HEK293T (cell line): ENCODE measurements around the gene ZBTB20.

Experiments
- CTCF ChIA-PET: fragments of 350-600 bp; formaldehyde crosslinking; extraction: SDS; loops from one replicate; lab custom pipeline; 2021; ENCODE audit warnings: antibody characterized with exemption, inconsistent platforms; lab: Yijun Ruan, JAX
- POLR2A ChIA-PET: fragments of 350-600 bp; formaldehyde crosslinking; extraction: SDS; loops from one replicate; lab custom pipeline; 2020; ENCODE audit warnings: antibody characterized with exemption, inconsistent platforms; lab: Yijun Ruan, JAX
- DNase-seq: peaks from one replicate; pipeline ENCODE4 v3.0.0; 2012; ENCODE audit warnings: mixed read lengths; ENCODE audit errors: extremely low spot score
- ARNT ChIP-seq: fragments of 450-650 bp; IDR thresholded peaks from 2 replicates; pipeline ENCODE4 v1.6.1; 2017; ENCODE audit warnings: mild to moderate bottlenecking
- BHLHE40 ChIP-seq: fragments of 450-650 bp; IDR thresholded peaks from 2 replicates; pipeline ENCODE4 v1.6.1; 2016; ENCODE audit warnings: mild to moderate bottlenecking, moderate library complexity, borderline replicate concordance
- CTBP1 ChIP-seq: fragments of 450-650 bp; IDR thresholded peaks from 2 replicates; pipeline ENCODE4 v1.6.1; 2016; ENCODE audit warnings: borderline replicate concordance
- ELF4 ChIP-seq: fragments of 450-650 bp; IDR thresholded peaks from 2 replicates; pipeline ENCODE4 v1.6.1; 2017; ENCODE audit warnings: antibody characterized with exemption
- FOXA1 ChIP-seq: fragments of 450-650 bp; IDR thresholded peaks from 2 replicates; pipeline ENCODE4 v1.6.1; 2016; ENCODE audit warnings: mild to moderate bottlenecking
- FOXK2 ChIP-seq: fragments of 450-650 bp; IDR thresholded peaks from 2 replicates; pipeline ENCODE4 v1.6.1; 2016; ENCODE audit warnings: mild to moderate bottlenecking
- FOXM1 ChIP-seq: fragments of 450-650 bp; IDR thresholded peaks from 2 replicates; pipeline ENCODE4 v1.6.1; 2017; ENCODE audit warnings: mild to moderate bottlenecking, borderline replicate concordance
- HDGF ChIP-seq: fragments of 450-650 bp; IDR thresholded peaks from 2 replicates; pipeline ENCODE4 v1.6.1; 2017; ENCODE audit warnings: antibody characterized with exemption, borderline replicate concordance
- L3MBTL2 ChIP-seq: fragments of 450-650 bp; conservative IDR thresholded peaks from 2 replicates; pipeline ENCODE4 v1.6.1; 2016; ENCODE audit warnings: mild to moderate bottlenecking
- LEF1 ChIP-seq: fragments of 450-650 bp; IDR thresholded peaks from 2 replicates; pipeline ENCODE4 v1.6.1; 2017; ENCODE audit warnings: mild to moderate bottlenecking, borderline replicate concordance
- NFRKB ChIP-seq: fragments of 450-650 bp; IDR thresholded peaks from 2 replicates; pipeline ENCODE4 v1.6.1; 2016; ENCODE audit warnings: mild to moderate bottlenecking, moderate library complexity
- PKNOX1 ChIP-seq: fragments of 450-650 bp; IDR thresholded peaks from 2 replicates; pipeline ENCODE4 v1.6.1; 2016
- SP1 ChIP-seq: fragments of 450-650 bp; IDR thresholded peaks from 2 replicates; pipeline ENCODE4 v1.6.1; 2017
- SUZ12 ChIP-seq: fragments of 450-650 bp; IDR thresholded peaks from 2 replicates; pipeline ENCODE4 v1.6.1; 2016; ENCODE audit warnings: mild to moderate bottlenecking
- TARDBP ChIP-seq: fragments of 450-650 bp; IDR thresholded peaks from 2 replicates; pipeline ENCODE4 v1.6.1; 2016
- ZNF384 ChIP-seq: fragments of 450-650 bp; IDR thresholded peaks from 2 replicates; pipeline ENCODE4 v1.6.1; 2016

ZBTB20 gene

DNA sequence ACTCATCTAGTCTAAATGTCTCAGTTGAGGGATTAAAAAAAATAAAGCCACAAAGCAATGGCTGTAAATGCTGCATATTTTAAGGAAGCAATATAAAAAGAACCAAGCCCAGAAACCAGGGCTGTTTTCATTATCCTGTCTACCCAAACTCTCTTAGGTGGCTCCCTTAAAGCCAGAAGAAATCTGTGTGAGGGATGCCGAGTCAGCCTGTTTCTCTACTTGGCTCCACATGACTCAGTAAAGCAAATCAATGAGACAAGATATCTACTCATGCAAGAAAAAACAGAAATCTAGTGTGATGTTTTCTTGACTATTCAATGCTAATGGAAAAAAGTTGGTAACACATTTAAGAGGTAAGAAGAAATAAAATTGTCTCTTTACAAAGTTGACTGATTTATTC is 296.2 kb downstream of the ZBTB20 start:
- ChIA-PET POLR2A (no interaction called here), CTCF (no interaction called here)
- TF ChIP-seq FOXA1 = no peak
- no peak for TF ChIP-seq SP1
- TF ChIP-seq TARDBP = no peak
- no peak for DNase-seq

DNA sequence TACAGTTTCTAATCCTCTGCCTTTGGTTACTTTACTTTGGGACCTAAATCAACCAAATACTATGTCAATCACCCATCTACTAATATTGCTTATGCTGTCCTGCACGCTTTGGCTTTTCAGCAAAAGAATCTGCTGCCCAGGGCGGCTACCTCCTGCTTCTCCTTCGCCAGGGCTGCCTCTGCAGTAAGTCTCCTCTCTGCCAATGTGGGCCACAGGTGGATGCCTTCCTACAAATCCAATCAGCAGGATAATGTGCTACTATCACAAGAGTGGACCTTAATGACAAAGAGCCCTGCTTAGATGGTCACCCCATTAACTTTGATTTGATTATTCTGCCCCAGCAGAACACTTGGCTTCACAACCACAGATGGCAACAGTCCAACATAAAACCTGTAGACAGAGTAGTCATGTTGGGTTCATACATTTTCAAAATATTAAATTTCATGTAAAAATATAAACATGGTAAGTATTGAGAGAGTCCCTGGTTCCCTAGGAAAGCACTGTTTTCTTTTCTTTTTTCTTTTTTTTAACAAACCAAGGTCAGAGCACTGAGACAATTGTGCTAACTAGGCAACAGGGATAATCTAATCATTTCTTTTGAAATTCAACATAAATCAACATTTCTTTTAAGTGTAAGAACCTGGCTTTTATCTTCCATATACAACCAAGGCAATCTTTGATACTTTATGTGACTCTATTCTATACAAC is 298.3 kb downstream of the ZBTB20 start:
- CTCF ChIA-PET = no interaction called here
- POLR2A ChIA-PET = no interaction called here
- DNase-seq = no peak
- no peak for TF ChIP-seq SUZ12
- TF ChIP-seq HDGF = no peak
- no peak for TF ChIP-seq FOXA1
- no peak for TF ChIP-seq ELF4
- no peak for TF ChIP-seq NFRKB
- no peak for TF ChIP-seq FOXM1
- no peak for TF ChIP-seq FOXK2
- no peak for TF ChIP-seq LEF1
- TF ChIP-seq BHLHE40 = no peak
- no peak for TF ChIP-seq PKNOX1
- TF ChIP-seq SP1 = no peak
- no peak for TF ChIP-seq ZNF384
- no peak for TF ChIP-seq L3MBTL2
- TF ChIP-seq ARNT = no peak
- no peak for TF ChIP-seq TARDBP
- TF ChIP-seq CTBP1 = no peak

GRCh38 chr3:114848082-114848481 is 299.0 kb downstream of the ZBTB20 start:
- TF ChIP-seq CTBP1 (no peak), FOXA1 (no peak), ELF4 (no peak), TARDBP (no peak), SP1 (no peak), LEF1 (no peak), NFRKB (no peak)
- POLR2A ChIA-PET = no interaction called here
- CTCF ChIA-PET = no interaction called here
- no peak for DNase-seq

DNA sequence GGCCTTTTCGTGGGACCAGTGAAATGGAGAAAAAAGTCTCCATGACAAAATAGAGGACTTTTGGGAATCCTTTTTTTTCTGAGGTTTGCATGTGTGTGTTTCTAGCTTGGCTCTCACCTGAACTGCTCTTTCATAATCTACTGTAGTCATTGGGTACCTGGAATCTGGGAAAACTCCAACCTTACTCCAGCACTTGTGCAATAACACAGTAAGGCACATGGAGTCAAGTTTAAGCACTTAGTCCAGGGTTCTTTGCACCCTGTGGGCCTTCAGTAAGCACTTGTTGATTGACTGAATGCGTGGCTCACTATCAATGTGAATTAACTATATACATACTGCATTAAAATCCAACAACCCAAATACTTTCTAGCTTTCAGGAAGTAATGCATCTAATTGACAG is 299.5 kb downstream of the ZBTB20 start:
- ChIA-PET POLR2A (no interaction called here), CTCF (no interaction called here)
- TF ChIP-seq FOXA1 = no peak
- TF ChIP-seq FOXM1 = no peak
- no peak for TF ChIP-seq NFRKB
- TF ChIP-seq TARDBP = no peak
- TF ChIP-seq SUZ12 = no peak
- no peak for TF ChIP-seq BHLHE40
- TF ChIP-seq FOXK2 = no peak
- no peak for TF ChIP-seq LEF1
- TF ChIP-seq CTBP1 = no peak
- no peak for TF ChIP-seq L3MBTL2
- no peak for TF ChIP-seq ELF4
- no peak for TF ChIP-seq PKNOX1
- TF ChIP-seq ARNT = no peak
- no peak for TF ChIP-seq HDGF
- TF ChIP-seq ZNF384 = no peak
- TF ChIP-seq SP1 = no peak
- DNase-seq = no peak

GRCh38 chr3:114846779-114847178 is 300.3 kb downstream of the ZBTB20 start:
- no peak for DNase-seq
- POLR2A ChIA-PET = no interaction called here
- no peak for TF ChIP-seq FOXM1
- no peak for TF ChIP-seq LEF1
- no peak for TF ChIP-seq HDGF
- TF ChIP-seq NFRKB = no peak
- no peak for TF ChIP-seq ZNF384
- no peak for TF ChIP-seq PKNOX1
- TF ChIP-seq CTBP1 = no peak
- TF ChIP-seq BHLHE40 = no peak
- no peak for TF ChIP-seq TARDBP
- TF ChIP-seq FOXK2 = no peak
- no peak for TF ChIP-seq L3MBTL2
- TF ChIP-seq FOXA1 = no peak
- TF ChIP-seq SP1 = no peak
- no peak for TF ChIP-seq ELF4
- CTCF ChIA-PET = no interaction called here

DNA sequence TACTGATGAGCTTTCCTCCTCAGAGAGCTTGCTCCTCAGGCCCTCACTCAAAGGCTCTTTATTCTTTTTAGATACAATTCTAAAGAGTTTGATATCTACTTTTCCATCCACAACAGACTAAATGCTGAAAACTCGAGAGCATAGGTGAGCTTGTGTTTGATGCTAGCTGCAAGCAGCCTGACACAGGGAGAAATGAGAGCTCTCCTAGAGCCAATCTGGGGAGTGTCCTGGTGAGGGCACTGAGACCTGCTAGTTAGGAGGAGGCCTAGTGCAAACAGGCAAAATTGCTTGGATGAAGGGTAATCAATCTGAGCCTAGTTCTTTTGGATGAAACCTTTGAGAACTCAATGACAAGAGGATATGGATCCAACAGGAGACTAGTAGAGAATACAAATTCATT is 300.8 kb downstream of the ZBTB20 start:
- DNase-seq = no peak
- ChIA-PET CTCF (no interaction called here), POLR2A (no interaction called here)
- TF ChIP-seq PKNOX1 = no peak
- TF ChIP-seq ELF4 = no peak
- no peak for TF ChIP-seq L3MBTL2
- no peak for TF ChIP-seq FOXA1
- no peak for TF ChIP-seq CTBP1
